ENCODE measurements around the gene MPP1. TPM values are rescaled to one million over a fixed set of nuclear protein-coding genes. Genes with fewer than 3 reads are reported as not detected.

MPP1 gene
- total and polyA plus RNA-seq, 8 donors = 41.7 to 125 (median 44.8) TPM

GRCh38 chrX:154797006-154797405, 8.3 kb downstream of the MPP1 start:
- ATAC-seq = no peak
- DNase-seq = no peak
- TF ChIP-seq, protein P1, sequence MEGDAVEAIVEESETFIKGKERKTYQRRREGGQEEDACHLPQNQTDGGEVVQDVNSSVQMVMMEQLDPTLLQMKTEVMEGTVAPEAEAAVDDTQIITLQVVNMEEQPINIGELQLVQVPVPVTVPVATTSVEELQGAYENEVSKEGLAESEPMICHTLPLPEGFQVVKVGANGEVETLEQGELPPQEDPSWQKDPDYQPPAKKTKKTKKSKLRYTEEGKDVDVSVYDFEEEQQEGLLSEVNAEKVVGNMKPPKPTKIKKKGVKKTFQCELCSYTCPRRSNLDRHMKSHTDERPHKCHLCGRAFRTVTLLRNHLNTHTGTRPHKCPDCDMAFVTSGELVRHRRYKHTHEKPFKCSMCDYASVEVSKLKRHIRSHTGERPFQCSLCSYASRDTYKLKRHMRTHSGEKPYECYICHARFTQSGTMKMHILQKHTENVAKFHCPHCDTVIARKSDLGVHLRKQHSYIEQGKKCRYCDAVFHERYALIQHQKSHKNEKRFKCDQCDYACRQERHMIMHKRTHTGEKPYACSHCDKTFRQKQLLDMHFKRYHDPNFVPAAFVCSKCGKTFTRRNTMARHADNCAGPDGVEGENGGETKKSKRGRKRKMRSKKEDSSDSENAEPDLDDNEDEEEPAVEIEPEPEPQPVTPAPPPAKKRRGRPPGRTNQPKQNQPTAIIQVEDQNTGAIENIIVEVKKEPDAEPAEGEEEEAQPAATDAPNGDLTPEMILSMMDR (IDR thresholded peaks at IDR 0.05) = no peak
- peaks cover 7 to 26% of the 10 kb centered on the region in 2 donors for H3K4me1 ChIP-seq
- H3K4me3 ChIP-seq = no peak overlapping the region
- H3K27me3 ChIP-seq = no peaks in the 10 kb centered on the region
- no peaks in the 10 kb centered on the region for H3K36me3 ChIP-seq
- intact Hi-C loops (cut with DNase I) = no loop called here
- H3K9me3 ChIP-seq = no peaks in the 10 kb centered on the region
- peak overlapping the region in 1 of 2 donors; percentile 8 for H3K27ac ChIP-seq

DNA sequence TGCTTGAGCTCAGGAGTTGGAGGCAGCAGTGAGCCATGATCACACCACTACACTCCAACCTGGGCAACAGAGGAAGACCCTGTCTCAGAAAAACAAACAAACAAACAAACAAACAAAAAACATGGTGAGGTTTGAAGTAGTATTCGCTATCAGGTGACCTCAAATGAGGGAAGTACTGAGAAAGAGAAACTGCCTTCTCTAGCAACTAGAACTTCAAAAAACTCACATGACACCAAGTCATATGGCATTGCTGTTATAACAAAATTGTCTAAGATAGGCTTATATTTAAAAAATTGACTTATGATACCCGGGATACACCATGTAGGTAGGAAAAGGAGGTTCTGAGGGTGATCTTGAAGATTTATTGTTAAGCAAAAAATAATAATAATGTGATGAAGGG, 10.3 kb downstream of the MPP1 start:
- intact Hi-C loops (cut with DNase I) = no loop called here

DNA sequence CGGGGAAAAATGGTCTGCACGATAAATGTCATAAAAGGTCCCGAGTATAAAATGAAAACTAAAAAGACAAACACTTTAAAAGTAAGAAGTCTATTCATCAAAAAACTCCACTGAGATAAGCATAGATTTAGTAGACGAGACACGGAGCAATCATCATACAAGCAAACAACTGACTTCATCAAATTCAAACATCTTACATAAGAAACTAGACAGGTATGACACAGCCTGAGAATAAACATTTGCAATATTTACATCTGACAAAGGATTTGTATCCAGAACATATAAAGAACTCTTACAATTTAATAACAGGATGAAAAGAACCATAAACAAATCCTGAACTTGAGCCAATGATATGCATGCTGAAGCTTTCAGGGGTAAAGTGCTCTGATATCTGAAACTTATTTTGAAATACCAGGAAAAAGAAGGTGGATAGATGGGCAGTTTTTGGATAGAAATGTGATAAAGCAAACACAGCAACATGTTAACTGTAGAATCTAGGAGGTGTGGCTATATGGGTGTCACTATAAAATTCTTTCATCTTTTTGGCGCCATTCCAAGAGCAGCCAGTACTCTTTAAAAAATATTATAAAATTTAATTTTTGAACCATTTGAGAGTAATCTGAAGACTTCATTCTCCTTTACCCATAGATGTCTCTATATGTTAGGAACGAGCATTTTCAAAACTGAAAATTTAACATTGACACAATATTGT, 12.0 kb downstream of the MPP1 start:
- Histone ChIP-seq H3K27me3 (no peaks in the 10 kb centered on the region), H3K4me1 (peaks cover 0 to 7% of the 10 kb centered on the region in 2 donors), H3K36me3 (no peaks in the 10 kb centered on the region), H3K9me3 (no peaks in the 10 kb centered on the region), H3K27ac (no peak overlapping the region), H3K4me3 (no peak overlapping the region)
- TF ChIP-seq, protein P1 (IDR thresholded peaks at IDR 0.05) = no peak
- intact Hi-C loops (cut with DNase I) = no loop called here
- ATAC-seq (no peak), DNase-seq (no peak)

More for the DNA sequence above, 10.3 kb downstream of the MPP1 start:
- Histone ChIP-seq H3K4me3 (no peak overlapping the region), H3K9me3 (no peaks in the 10 kb centered on the region), H3K4me1 (peaks cover 7 to 23% of the 10 kb centered on the region in 2 donors), H3K27me3 (no peaks in the 10 kb centered on the region), H3K27ac (peak overlapping the region in 1 of 2 donors; percentile 75), H3K36me3 (no peaks in the 10 kb centered on the region)
- DNase-seq (no peak), ATAC-seq (no peak)
- TF ChIP-seq, protein P1 (IDR thresholded peaks at IDR 0.05) = no peak

GRCh38 chrX:154791939-154792338, 13.3 kb downstream of the MPP1 start:
- H3K9me3 ChIP-seq = no peaks in the 10 kb centered on the region
- intact Hi-C loops (cut with DNase I) = no loop called here
- no peak for ATAC-seq
- H3K27me3 ChIP-seq = no peaks in the 10 kb centered on the region
- DNase-seq = no peak
- TF ChIP-seq, protein P1 (IDR thresholded peaks at IDR 0.05) = no peak
- H3K4me3 ChIP-seq = no peak overlapping the region
- H3K27ac ChIP-seq = no peak overlapping the region
- no peaks in the 10 kb centered on the region for H3K36me3 ChIP-seq
- peaks cover 0 to 5% of the 10 kb centered on the region in 2 donors for H3K4me1 ChIP-seq

GRCh38 chrX:154791467-154791866, 13.8 kb downstream of the MPP1 start:
- no peak for ATAC-seq
- H3K27ac ChIP-seq = no peak overlapping the region
- DNase-seq = no peak
- H3K27me3 ChIP-seq = no peaks in the 10 kb centered on the region
- H3K4me3 ChIP-seq = no peak overlapping the region
- no peaks in the 10 kb centered on the region for H3K36me3 ChIP-seq
- intact Hi-C loops (cut with DNase I) = no loop called here
- H3K4me1 ChIP-seq = peaks cover 0 to 5% of the 10 kb centered on the region in 2 donors
- no peaks in the 10 kb centered on the region for H3K9me3 ChIP-seq
- TF ChIP-seq, protein P1 (IDR thresholded peaks at IDR 0.05) = no peak

Measured in left lung (tissue), 10 donors.